Psoas muscle (tissue), 8 donors: Measurements from ENCODE around the gene ZNF174. TPM values are rescaled to one million over a fixed set of nuclear protein-coding genes. Genes with fewer than 3 reads are reported as not detected.

Experiments used
- ATAC-seq, 4 donors: fragments of 200-7000 bp; cut with Tn5 transposase; one replicate each; pipeline ENCODE4 v1.9.1; 2020; ENCODE audit warnings: moderate library complexity in 3 of 4, mild to moderate bottlenecking in 2 of 4
- DNase-seq, 2 donors: peaks; one replicate each; pipeline ENCODE4 v3.0.0-alpha.2; 2020
- H3K27ac ChIP-seq: fragments of 200-600 bp; one replicate; pipeline ENCODE4 v1.8.0; 2022
- H3K27me3 ChIP-seq, 3 donors: fragments of 200-600 bp in 1 of 3; one replicate each; pipeline versions ENCODE4 v1.6.1 to v1.8.0; 2013 to 2022; ENCODE audit warnings: low read length in 2 of 3, mild to moderate bottlenecking in 2 of 3, moderate library complexity in 1 of 3; ENCODE audit not compliant: insufficient read depth in 3 of 3
- H3K36me3 ChIP-seq, 2 donors: fragments of 200-600 bp in 1 of 2; one replicate each; pipeline versions ENCODE4 v1.6.1 to v1.8.0; 2013 to 2022; ENCODE audit warnings: low read depth in 1 of 2, mild to moderate bottlenecking in 1 of 2, moderate library complexity in 1 of 2; ENCODE audit not compliant: insufficient read depth in 1 of 2
- H3K4me1 ChIP-seq: fragments of 200-600 bp; one replicate; pipeline ENCODE4 v1.8.0; 2022
- H3K4me3 ChIP-seq: fragments of 200-600 bp; one replicate; pipeline ENCODE4 v1.8.0; 2022; ENCODE audit warnings: mild to moderate bottlenecking
- H3K9me3 ChIP-seq: fragments of 200-600 bp; one replicate; pipeline ENCODE4 v1.8.0; 2022
- CTCF ChIP-seq: fragments of 200-600 bp; IDR thresholded peaks from one replicate; pipeline ENCODE4 v1.8.0; 2022; ENCODE audit warnings: antibody characterized with exemption
- WGBS, 3 donors: extraction: QIAGEN DNeasy Blood & Tissue Kit; methylation state at CpG; one replicate each; pipeline versions ENCODE4 v1.1.6 to v1.1.7; 2013; 5-methylcytosine and 5-hydroxymethylcytosine counted together
- intact Hi-C, 2 donors: fragments of 100-400 bp; cut with DNase I; formaldehyde crosslinking; loops; one replicate each; pipeline versions ENCODE4 v1.11.0 to v1.14.2; 2022
- polyA plus RNA-seq, 3 donors: library from polyadenylated mRNA; stranded (reverse); fragments of 200-250 nt; gene quantifications; one replicate each; pipeline ENCODE4 v1.2.3, GENCODE V29; 2013
- total RNA-seq, 4 donors: library from RNA; stranded (reverse); fragmentation: NEBNext Ultra II Directional in 2 of 4; extraction: Animal tissue kit (Norgen Biotek cat#: 25700) in 2 of 4; gene quantifications; one replicate each; pipeline versions ENCODE4 v1.2.1 to v1.2.4, GENCODE V29; 2021 to 2023
- donor health status: healthy with polysubstance abuse.
- donor health status: DM: no; HTN: no; CAD: no; lungs with moderate emphysema.
- donor health status: Bipolar disorder and iron deficiency.
- donor health status: healthy.
- donor health status: DM: yes; HTN: yes; CAD: no.
- donor health status: DM: no; HTN: no; CAD: no.
- donor health status: DM: no; HTN: no; CAD: no.
- donor health status: DM: yes; HTN: yes; CAD: no.

The ZNF174 gene
- total and polyA plus RNA-seq, 7 donors, result 6.1 to 23.3 (median 6.7) TPM

GRCh38 chr16:3434373-3434772 is 33.4 kb downstream of the ZNF174 start:
- TF ChIP-seq CTCF, result no peak
- DNase-seq (no peak), ATAC-seq (no peak)
- no peaks in the 10 kb centered on the region for H3K27me3 ChIP-seq
- H3K4me3 ChIP-seq, result no peak overlapping the region
- H3K36me3 ChIP-seq, result peaks cover 0 to 15% of the 10 kb centered on the region in 2 donors
- intact Hi-C loops, result no loop called here
- peaks cover 6% of the 10 kb centered on the region for H3K9me3 ChIP-seq
- H3K4me1 ChIP-seq, result no peaks in the 10 kb centered on the region
- H3K27ac ChIP-seq, result no peak overlapping the region

- no peak for TF ChIP-seq CTCF
- intact Hi-C loops, result no loop called here
- Histone ChIP-seq H3K36me3 (peaks cover 0 to 23% of the 10 kb centered on the region in 2 donors), H3K27me3 (no peaks in the 10 kb centered on the region), H3K9me3 (no peaks in the 10 kb centered on the region), H3K4me1 (peaks cover 4% of the 10 kb centered on the region), H3K27ac (no peak overlapping the region), H3K4me3 (no peak overlapping the region)
- DNase-seq (no peak), ATAC-seq (no peak)
- WGBS, 3 donors, result 78 to 93% (median 85%) methylated on average over 4 of the region's 4 CpGs
Observed at GRCh38 chr16:3439637-3440036, 38.6 kb downstream of the ZNF174 start.

- intact Hi-C loops, result no loop called here
- peak; percentile 99 to 100 (median 100) for ATAC-seq
- WGBS, 3 donors, result 36 to 43% (median 42%) methylated on average over 59 to 61 of the region's 61 CpGs
- H3K27me3 ChIP-seq, result no peaks in the 10 kb centered on the region
- peaks cover 0 to 25% of the 10 kb centered on the region in 2 donors for H3K36me3 ChIP-seq
- peaks cover 7% of the 10 kb centered on the region for H3K4me1 ChIP-seq
- TF ChIP-seq CTCF, result no peak
- H3K4me3 ChIP-seq, result peak within 1 kb of the TSS; percentile 73
- H3K27ac ChIP-seq, result peak within 1 kb of the TSS; percentile 74
- H3K9me3 ChIP-seq, result no peaks in the 10 kb centered on the region
- peak; percentile 75 to 88 for DNase-seq
Observed at GRCh38 chr16:3443108-3444031, 42.4 kb downstream of the ZNF174 start, which contains the start of the genes NAA60 and ZNF597. TSS of gene NAA60 (plus strand) at chr16:3443680. CDS start at chr16:3476228, 32,548 bp downstream. TSS of gene ZNF597 (minus strand) at chr16:3443504. CDS start at chr16:3443153, 351 bp downstream.

- Histone ChIP-seq H3K36me3 (peaks cover 0 to 28% of the 10 kb centered on the region in 2 donors), H3K4me3 (peak overlapping the region; percentile 73), H3K27ac (peak overlapping the region; percentile 74), H3K9me3 (no peaks in the 10 kb centered on the region), H3K4me1 (peaks cover 7% of the 10 kb centered on the region), H3K27me3 (no peaks in the 10 kb centered on the region)
- ATAC-seq (peak; percentile 33 to 47 (median 44)), DNase-seq (no peak)
- WGBS, 3 donors, result 31 to 37% (median 33%) methylated on average over 10 of the region's 10 CpGs
- intact Hi-C loops, result no loop called here
- no peak for TF ChIP-seq CTCF
Observed at GRCh38 chr16:3444032-3444388, 43.0 kb downstream of the ZNF174 start.
